ENCODE measurements around the gene TNFRSF1A.

The TNFRSF1A gene

GRCh38 chr12:6374028-6374785, 32.3 kb upstream of the TNFRSF1A start:
- WGBS (ENCODE audit: insufficient coverage, insufficient read length), result no CpG with 5 or more reads among the region's 24 CpGs
- no peak for DNase-seq (ENCODE audit: low read depth, low spot score)
- Histone ChIP-seq H3K27ac (ENCODE audit: low read length) (no peak overlapping the region), H3K4me1 (ENCODE audit: control insufficient read depth, insufficient read depth, low read length) (peaks cover 11% of the 10 kb centered on the region), H3K36me3 (ENCODE audit: control insufficient read depth, insufficient read depth, low read length) (no peaks in the 10 kb centered on the region), H3K4me3 (ENCODE audit: low read length) (peak overlapping the region; percentile 64), H3K27me3 (ENCODE audit: control insufficient read depth, insufficient read depth, low read length) (no peaks in the 10 kb centered on the region), H3K9me3 (ENCODE audit: control insufficient read depth, insufficient read depth, low read length) (no peaks in the 10 kb centered on the region)

GRCh38 chr12:6373022-6373787, 31.3 kb upstream of the TNFRSF1A start:
- no peak for DNase-seq (ENCODE audit: low read depth, low spot score)
- H3K9me3 ChIP-seq (ENCODE audit: control insufficient read depth, insufficient read depth, low read length), result no peaks in the 10 kb centered on the region
- no CpG with 5 or more reads among the region's 14 CpGs for WGBS (ENCODE audit: insufficient coverage, insufficient read length)
- no peaks in the 10 kb centered on the region for H3K27me3 ChIP-seq (ENCODE audit: control insufficient read depth, insufficient read depth, low read length)
- H3K4me1 ChIP-seq (ENCODE audit: control insufficient read depth, insufficient read depth, low read length), result peaks cover 11% of the 10 kb centered on the region
- no peaks in the 10 kb centered on the region for H3K36me3 ChIP-seq (ENCODE audit: control insufficient read depth, insufficient read depth, low read length)
- no peak overlapping the region for H3K27ac ChIP-seq (ENCODE audit: low read length)
- H3K4me3 ChIP-seq (ENCODE audit: low read length), result peak overlapping the region; percentile 64; the same call in 1 of the 2 replicates

GRCh38 chr12:6372403-6373003, 30.6 kb upstream of the TNFRSF1A start:
- no CpG with 5 or more reads among the region's 8 CpGs for WGBS (ENCODE audit: insufficient coverage, insufficient read length)
- Histone ChIP-seq H3K36me3 (ENCODE audit: control insufficient read depth, insufficient read depth, low read length) (no peaks in the 10 kb centered on the region), H3K9me3 (ENCODE audit: control insufficient read depth, insufficient read depth, low read length) (no peaks in the 10 kb centered on the region), H3K4me1 (ENCODE audit: control insufficient read depth, insufficient read depth, low read length) (peaks cover 9% of the 10 kb centered on the region), H3K27me3 (ENCODE audit: control insufficient read depth, insufficient read depth, low read length) (no peaks in the 10 kb centered on the region), H3K4me3 (ENCODE audit: low read length) (no peak overlapping the region; the same call in 1 of the 2 replicates), H3K27ac (ENCODE audit: low read length) (no peak overlapping the region)
- DNase-seq (ENCODE audit: low read depth, low spot score), result no peak

- Histone ChIP-seq H3K4me3 (ENCODE audit: low read length) (no peak overlapping the region), H3K36me3 (ENCODE audit: control insufficient read depth, insufficient read depth, low read length) (no peaks in the 10 kb centered on the region), H3K27me3 (ENCODE audit: control insufficient read depth, insufficient read depth, low read length) (no peaks in the 10 kb centered on the region), H3K9me3 (ENCODE audit: control insufficient read depth, insufficient read depth, low read length) (no peaks in the 10 kb centered on the region), H3K27ac (ENCODE audit: low read length) (peak overlapping the region; percentile 28), H3K4me1 (ENCODE audit: control insufficient read depth, insufficient read depth, low read length) (peaks cover 6% of the 10 kb centered on the region)
- WGBS (ENCODE audit: insufficient coverage, insufficient read length), result no CpG with 5 or more reads among the region's 15 CpGs
- peak; percentile 82 for DNase-seq (ENCODE audit: low read depth, low spot score)
Measured at GRCh38 chr12:6370994-6371754, 29.3 kb upstream of the TNFRSF1A start.

- H3K27me3 ChIP-seq (ENCODE audit: control insufficient read depth, insufficient read depth, low read length), result no peaks in the 10 kb centered on the region
- peaks cover 6% of the 10 kb centered on the region for H3K4me1 ChIP-seq (ENCODE audit: control insufficient read depth, insufficient read depth, low read length)
- H3K9me3 ChIP-seq (ENCODE audit: control insufficient read depth, insufficient read depth, low read length), result no peaks in the 10 kb centered on the region
- H3K36me3 ChIP-seq (ENCODE audit: control insufficient read depth, insufficient read depth, low read length), result no peaks in the 10 kb centered on the region
- no peak overlapping the region for H3K4me3 ChIP-seq (ENCODE audit: low read length)
- DNase-seq (ENCODE audit: low read depth, low spot score), result no peak
- WGBS (ENCODE audit: insufficient coverage, insufficient read length), result no CpG with 5 or more reads among the region's 4 CpGs
- H3K27ac ChIP-seq (ENCODE audit: low read length), result peak overlapping the region; percentile 28
Measured at GRCh38 chr12:6370576-6370935, 28.7 kb upstream of the TNFRSF1A start.

GRCh38 chr12:6369916-6370575, 28.2 kb upstream of the TNFRSF1A start:
- no peaks in the 10 kb centered on the region for H3K9me3 ChIP-seq (ENCODE audit: control insufficient read depth, insufficient read depth, low read length)
- DNase-seq (ENCODE audit: low read depth, low spot score), result no peak
- H3K4me1 ChIP-seq (ENCODE audit: control insufficient read depth, insufficient read depth, low read length), result peaks cover 6% of the 10 kb centered on the region
- no peak overlapping the region for H3K4me3 ChIP-seq (ENCODE audit: low read length)
- no peaks in the 10 kb centered on the region for H3K27me3 ChIP-seq (ENCODE audit: control insufficient read depth, insufficient read depth, low read length)
- H3K36me3 ChIP-seq (ENCODE audit: control insufficient read depth, insufficient read depth, low read length), result no peaks in the 10 kb centered on the region
- no peak overlapping the region for H3K27ac ChIP-seq (ENCODE audit: low read length)
- WGBS (ENCODE audit: insufficient coverage, insufficient read length), result no CpG with 5 or more reads among the region's 9 CpGs

- H3K4me3 ChIP-seq (ENCODE audit: low read length), result no peak overlapping the region
- H3K27ac ChIP-seq (ENCODE audit: low read length), result no peak overlapping the region
- H3K36me3 ChIP-seq (ENCODE audit: control insufficient read depth, insufficient read depth, low read length), result no peaks in the 10 kb centered on the region
- no CpG with 5 or more reads among the region's 9 CpGs for WGBS (ENCODE audit: insufficient coverage, insufficient read length)
- no peak for DNase-seq (ENCODE audit: low read depth, low spot score)
- no peaks in the 10 kb centered on the region for H3K9me3 ChIP-seq (ENCODE audit: control insufficient read depth, insufficient read depth, low read length)
- H3K27me3 ChIP-seq (ENCODE audit: control insufficient read depth, insufficient read depth, low read length), result no peaks in the 10 kb centered on the region
- H3K4me1 ChIP-seq (ENCODE audit: control insufficient read depth, insufficient read depth, low read length), result peaks cover 6% of the 10 kb centered on the region
Measured at GRCh38 chr12:6368906-6369525, 27.1 kb upstream of the TNFRSF1A start.

GRCh38 chr12:6367969-6368892, 26.4 kb upstream of the TNFRSF1A start:
- Histone ChIP-seq H3K27ac (ENCODE audit: low read length) (no peak overlapping the region), H3K36me3 (ENCODE audit: control insufficient read depth, insufficient read depth, low read length) (no peaks in the 10 kb centered on the region), H3K4me3 (ENCODE audit: low read length) (no peak overlapping the region), H3K4me1 (ENCODE audit: control insufficient read depth, insufficient read depth, low read length) (peaks cover 8% of the 10 kb centered on the region), H3K9me3 (ENCODE audit: control insufficient read depth, insufficient read depth, low read length) (no peaks in the 10 kb centered on the region), H3K27me3 (ENCODE audit: control insufficient read depth, insufficient read depth, low read length) (no peaks in the 10 kb centered on the region)
- no peak for DNase-seq (ENCODE audit: low read depth, low spot score)
- WGBS (ENCODE audit: insufficient coverage, insufficient read length), result no CpG with 5 or more reads among the region's 15 CpGs
